ENCODE measurements around the gene SLC5A2. TPM values are rescaled to one million over a fixed set of nuclear protein-coding genes. Genes with fewer than 3 reads are reported as not detected.
"Not testable (repeated sequence)": the region's sequence is repeated elsewhere in the genome, so short reads cannot be mapped to it uniquely, and the experiment has no call there.

Gene SLC5A2
- not detected for total RNA-seq
- long read RNA-seq: 0 reads

DNA sequence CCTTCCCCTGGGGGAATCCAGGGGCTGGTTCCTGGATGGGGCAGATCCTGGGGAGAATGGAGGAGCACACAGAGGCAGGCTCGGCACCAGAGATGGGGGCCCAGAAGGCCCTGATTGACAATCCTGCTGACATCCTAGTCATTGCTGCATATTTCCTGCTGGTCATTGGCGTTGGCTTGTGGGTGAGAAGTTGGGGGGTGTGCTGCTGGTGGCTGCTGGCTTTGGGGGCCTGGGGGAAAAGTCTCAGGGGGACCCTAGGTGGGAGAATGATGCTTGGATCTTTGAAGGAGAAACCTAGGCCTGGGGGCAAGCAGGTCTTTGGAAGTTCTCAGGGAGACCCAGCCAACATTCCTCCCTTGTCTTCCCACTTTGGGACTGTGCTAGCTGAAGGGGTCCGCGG lies at the start of gene SLC5A2:
TSS of gene SLC5A2 (plus strand) at position 43 of the 400 bp plus-strand sequence. CDS start at position 57, 14 bp downstream.
- ATAC-seq: no peak
- intact Hi-C loops (cut with DNase I): no loop called here
- no peak for DNase-seq (ENCODE audit: missing footprints)

DNA sequence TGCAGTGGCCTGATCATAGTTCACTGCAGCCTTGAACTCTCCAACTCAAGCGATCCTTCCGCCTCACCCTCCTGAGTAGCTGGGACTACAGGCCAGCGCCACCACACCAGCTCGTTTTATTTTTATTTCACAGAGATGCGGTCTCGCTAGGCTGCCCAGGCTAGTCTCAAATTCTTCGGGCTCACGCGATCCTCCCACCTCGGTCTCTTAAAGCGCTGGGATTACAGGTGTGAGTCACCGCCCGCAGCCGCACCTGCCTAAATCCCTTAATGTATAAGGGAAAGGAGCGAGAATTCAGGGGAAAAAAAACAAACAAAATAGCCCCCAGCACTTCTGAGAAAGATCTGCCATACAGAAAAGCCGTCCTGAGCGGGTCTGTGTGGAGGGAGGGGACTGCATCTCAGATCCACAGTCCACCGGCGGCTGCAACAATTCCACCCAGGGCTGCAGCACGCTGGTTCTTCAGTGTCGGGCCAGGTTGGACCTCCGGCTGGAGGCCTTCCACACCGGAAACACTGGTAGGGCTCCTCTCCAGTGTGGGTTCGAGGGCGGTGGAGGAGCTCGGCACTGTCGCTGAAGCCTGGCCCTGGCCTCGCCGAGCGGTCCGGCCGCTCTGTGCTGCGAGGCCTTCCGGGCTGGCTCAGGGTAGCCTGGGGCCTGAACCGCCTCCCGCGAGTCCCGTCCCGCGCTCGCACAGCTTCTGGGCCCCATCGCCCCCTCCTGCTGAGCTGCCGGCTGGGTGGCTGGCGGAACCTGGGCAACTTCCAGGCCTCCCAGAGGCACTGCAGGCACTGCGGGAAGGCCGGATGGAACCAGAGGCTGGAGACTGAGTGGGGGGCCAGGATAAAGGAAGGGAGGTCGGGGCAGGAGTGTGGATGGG lies 47.3 kb upstream of the SLC5A2 start:
- DNase-seq (ENCODE audit: missing footprints) (no peak), ATAC-seq (no peak)
- intact Hi-C loops (cut with DNase I): no loop called here

DNA sequence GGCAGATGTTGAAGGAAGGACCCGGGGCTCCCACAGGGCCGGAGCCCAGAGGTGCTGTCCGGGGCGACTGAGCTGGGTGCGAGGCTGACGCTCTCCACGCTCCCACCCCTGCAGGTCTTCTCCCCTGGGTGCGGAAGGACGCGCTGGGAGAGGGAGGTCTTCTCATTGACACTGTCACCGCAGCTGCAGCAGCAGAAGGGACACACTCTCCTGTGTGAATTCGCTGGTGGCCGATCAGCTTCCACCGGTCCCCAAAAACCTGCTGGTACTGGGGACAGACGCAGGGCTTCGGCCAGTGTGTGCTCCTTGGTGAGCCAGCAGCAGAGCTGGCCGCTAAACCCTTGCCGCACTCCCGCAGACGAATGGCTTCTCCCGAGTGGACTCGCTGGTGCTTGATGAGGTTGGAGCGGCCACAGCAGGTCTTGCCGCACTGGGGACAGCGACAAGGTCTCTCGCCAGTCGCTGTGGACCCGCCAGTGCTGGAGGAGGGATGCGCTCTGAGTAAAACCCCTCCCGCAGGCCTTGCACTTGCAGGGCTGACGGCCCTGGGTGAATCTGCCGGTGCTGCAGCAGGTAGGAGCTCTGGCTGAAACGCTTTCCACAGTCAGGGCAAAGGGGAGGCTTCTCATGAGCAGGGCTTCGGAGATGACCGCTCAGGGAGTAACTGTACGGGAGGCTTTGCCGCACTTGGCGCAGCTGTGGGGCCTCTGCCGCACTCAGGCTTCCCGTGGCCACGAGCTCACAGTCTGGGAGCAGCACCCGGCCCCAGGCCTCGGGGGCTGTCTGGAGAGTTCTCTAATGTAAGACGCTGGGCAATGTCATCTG lies 46.5 kb upstream of the SLC5A2 start:
- ATAC-seq (no peak), DNase-seq (ENCODE audit: missing footprints) (no peak)

DNA sequence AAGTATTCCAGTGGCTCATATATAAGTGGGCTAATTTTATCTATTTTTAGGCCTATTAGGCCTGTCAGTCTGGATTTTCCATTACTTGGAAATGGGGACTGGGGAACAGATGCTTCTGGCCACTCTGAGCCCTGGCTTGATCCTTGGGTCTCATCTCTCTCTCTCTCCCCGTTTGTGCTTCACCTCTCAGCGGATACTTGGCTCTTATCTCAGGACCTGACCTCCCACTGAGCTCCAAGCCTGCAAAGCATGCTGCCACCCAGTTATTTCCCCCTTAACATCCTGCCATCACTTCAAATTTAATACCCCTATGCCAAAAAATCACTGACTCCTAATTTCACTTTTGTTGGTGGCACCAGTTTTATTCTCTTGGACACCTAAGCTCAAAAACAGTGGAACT lies 44.5 kb upstream of the SLC5A2 start:
- ATAC-seq (no peak), DNase-seq (ENCODE audit: missing footprints) (no peak)
- intact Hi-C loops (cut with DNase I): no loop called here

More for the DNA sequence above, 46.5 kb upstream of the SLC5A2 start:
- intact Hi-C loops (cut with DNase I): no loop called here

DNA sequence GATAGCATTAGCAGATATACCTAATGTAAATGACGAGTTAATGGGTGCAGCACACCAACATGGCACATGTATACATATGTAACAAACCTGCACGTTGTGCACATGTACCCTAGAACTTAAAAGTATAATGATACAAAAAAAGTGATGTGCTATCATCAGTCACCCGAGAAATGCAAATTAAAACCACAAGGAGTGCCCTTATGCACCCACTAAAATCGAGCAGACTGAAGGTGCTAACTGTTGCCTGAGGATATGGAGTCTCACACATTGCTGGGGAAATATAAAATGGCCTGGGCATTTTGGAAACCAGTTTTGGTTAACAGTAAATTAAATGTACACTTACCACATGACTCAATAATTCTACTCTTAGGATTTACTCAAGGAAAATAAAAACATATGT lies 43.9 kb upstream of the SLC5A2 start:
- ATAC-seq; DNase-seq (ENCODE audit: missing footprints); intact Hi-C loops (cut with DNase I): not testable (repeated sequence)

DNA sequence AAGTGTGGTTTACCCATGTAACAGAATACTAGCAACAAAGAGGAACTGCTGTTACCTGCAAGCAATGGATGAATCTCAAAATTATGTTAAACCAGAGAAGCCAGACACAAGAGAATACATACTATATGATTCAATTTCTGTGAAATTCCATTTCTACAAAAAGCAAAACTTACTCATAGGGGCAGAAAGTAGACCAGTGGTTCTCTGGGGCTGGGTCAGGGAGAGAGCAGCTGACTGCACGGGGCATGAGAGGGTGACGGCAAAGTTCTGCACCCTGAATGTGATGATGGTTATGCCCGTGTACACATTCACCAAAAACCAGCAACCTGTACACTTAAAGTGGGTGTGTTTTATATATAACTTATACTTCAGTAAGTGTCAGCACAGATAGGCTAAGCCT lies 43.4 kb upstream of the SLC5A2 start:
- intact Hi-C loops (cut with DNase I): no loop called here
- DNase-seq (ENCODE audit: missing footprints) (no peak), ATAC-seq (no peak)

DNA sequence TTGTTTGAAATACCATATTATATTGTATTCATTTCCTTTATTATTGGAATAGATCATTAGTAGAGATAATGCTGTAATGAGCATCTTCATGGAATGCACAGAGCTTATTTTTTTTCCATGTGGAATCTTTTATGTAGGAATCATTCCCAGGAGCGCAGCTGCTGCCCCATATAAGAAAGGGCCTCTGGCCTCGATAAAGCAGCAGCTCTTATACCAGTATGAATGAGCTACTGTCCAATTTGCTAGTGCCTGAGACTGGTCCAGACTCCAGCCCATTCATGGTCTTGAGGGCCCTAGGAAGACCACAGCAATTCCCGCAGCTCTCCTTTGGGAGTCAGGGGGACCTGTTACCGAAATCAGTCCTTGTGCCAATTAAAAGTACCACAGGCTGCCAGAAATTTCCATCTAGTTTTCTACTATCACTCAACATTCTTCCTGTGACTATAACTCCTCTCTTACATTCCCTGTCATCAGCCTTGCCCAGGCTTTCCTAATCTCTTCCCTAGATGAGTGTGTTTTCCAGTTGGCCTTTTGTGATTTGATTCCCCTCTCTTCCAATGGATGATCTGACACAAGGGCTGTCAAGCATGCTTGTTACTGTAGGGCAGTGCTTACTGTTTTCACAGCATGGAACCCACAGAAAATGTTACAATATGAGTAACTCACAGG lies 42.3 kb upstream of the SLC5A2 start:
- intact Hi-C loops (cut with DNase I): loop anchor here (10.0 kb wide), 1 partner anchor 256 kb away; the partner anchor contains the start of gene FUS
- ATAC-seq (no peak), DNase-seq (ENCODE audit: missing footprints) (no peak)

DNA sequence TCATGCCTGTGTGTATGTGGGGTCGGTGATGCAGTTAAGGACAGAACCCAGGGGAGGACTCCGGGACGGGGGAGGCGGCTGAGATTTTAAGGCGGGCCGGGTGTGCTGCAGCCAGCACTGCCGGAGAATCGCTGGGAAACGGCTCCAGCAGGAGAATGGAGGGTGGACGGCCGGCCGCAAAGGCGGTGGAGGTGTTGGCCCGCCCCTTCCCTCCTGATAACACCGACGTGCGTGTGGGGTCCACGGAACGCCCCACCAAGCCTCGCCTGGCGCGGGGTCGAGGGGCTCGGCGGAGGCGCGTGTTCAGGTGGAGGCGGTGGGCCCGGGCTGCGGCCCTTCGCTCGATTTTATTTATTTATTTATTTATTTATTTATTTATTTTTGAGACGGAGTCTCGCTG lies 41.0 kb upstream of the SLC5A2 start:
- DNase-seq (ENCODE audit: missing footprints): no peak
- ATAC-seq: no peak
- intact Hi-C loops (cut with DNase I): loop anchor here (10.0 kb wide), 1 partner anchor 257 kb away; the partner anchor contains the start of gene FUS

DNA sequence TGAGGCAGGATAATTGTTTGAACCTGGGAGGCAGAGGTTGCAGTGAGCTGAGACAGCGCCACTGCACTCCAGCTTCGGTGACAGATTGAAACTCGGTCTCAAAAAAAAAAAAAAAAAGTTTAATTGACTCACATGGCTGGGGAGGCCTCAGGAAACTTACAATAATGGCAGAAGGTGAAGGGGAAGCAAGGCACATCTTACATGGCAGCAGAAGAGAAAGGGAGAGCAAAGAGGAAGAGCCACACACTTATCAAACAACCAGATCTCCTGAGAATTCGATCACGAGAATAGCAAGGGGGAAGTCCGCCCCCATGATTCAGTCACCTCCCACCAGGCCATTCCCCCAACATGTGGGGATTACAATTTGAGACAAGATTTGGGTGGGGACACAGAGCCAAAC lies 37.0 kb upstream of the SLC5A2 start:
- not testable (repeated sequence) for DNase-seq (ENCODE audit: missing footprints); ATAC-seq
- intact Hi-C loops (cut with DNase I): loop anchor here (10.0 kb wide), 1 partner anchor 261 kb away; the partner anchor contains the start of gene FUS

DNA sequence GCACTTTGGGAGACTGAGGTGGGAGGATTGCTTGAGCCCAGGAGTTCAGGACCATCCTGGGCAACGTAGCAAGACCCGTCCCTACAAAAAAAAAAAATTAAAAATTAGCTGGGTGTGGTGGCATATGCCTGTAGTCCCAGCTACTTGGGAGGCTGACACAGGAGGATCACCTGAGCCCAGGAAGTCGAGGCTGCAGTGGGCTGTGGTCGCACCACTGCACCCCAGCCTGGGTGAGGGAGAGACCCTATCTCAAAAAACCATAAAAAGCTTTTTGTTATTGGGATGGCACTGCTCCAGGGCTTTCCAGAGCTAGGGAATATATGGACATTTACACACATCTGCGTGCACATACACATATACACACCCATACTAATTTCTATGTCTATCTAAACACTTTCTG lies 31.7 kb upstream of the SLC5A2 start:
- DNase-seq (ENCODE audit: missing footprints) (no peak), ATAC-seq (no peak)
- intact Hi-C loops (cut with DNase I): loop anchor here (10.0 kb wide), 1 partner anchor 376 kb away; the partner anchor contains the start of genes ZNF646 and ZNF668

DNA sequence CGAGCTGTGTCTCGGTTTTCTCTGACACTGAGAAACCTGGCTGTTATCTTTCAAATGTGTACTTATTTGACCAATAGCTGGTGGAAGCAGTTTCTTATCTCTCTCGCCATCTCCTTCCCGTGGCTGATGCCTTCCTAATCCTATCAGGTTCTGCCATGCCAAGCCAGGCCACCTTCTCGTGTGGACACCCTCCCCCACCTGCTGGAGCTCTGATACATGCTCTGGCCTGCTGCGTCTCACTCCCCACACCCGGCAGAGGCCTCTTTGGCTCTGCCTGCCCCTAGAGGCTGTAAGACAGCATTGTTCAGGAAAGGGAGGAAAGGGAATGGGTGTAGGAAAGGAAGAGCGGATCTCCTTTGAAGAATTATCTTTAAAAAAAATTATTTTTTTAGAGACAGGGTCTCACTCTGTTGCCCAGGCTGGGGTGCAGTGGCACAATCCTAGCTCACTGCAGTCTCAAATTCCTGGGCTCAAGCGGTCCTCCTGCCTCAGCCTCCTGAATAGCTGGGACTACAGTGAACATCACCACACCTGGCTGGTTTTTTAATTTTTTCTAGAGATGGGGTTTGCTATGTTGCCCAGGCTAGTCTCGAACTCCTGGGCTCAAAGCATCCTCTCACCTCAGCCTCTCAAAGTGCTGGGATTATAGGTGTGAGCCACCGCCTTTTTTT lies 31.1 kb upstream of the SLC5A2 start:
- peak; percentile 69 for DNase-seq (ENCODE audit: missing footprints)
- ATAC-seq: peak; percentile 66
- intact Hi-C loops (cut with DNase I): loop anchor here (10.0 kb wide), 1 partner anchor 377 kb away; the partner anchor contains the start of genes ZNF646 and ZNF668

DNA sequence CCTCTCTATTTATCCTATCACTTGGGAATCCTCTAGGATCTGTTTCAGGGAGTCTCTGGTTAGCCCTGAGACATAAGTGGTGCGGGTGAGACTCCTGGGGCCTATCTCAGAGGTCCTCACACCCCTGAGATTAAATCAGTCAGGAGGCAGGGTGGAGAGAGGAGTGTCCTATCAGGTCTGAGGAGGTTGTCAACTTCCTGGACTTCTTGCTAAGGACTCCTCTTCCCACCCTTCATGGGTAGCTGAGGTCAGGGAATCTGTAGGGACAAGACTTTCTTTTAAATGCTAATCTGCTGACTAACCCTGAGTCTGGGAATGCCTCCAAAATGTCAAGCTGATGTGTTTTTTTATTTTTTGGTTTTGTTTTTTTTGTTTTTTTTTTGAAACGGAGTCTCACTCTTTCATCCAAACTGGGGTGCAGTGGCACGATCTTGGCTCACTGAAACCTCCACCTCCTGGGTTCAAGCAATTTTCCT lies 30.3 kb upstream of the SLC5A2 start:
- DNase-seq (ENCODE audit: missing footprints) (no peak), ATAC-seq (peak; percentile 49)
- intact Hi-C loops (cut with DNase I): loop anchor here (10.0 kb wide), 1 partner anchor 378 kb away; the partner anchor contains the start of genes ZNF646 and ZNF668

DNA sequence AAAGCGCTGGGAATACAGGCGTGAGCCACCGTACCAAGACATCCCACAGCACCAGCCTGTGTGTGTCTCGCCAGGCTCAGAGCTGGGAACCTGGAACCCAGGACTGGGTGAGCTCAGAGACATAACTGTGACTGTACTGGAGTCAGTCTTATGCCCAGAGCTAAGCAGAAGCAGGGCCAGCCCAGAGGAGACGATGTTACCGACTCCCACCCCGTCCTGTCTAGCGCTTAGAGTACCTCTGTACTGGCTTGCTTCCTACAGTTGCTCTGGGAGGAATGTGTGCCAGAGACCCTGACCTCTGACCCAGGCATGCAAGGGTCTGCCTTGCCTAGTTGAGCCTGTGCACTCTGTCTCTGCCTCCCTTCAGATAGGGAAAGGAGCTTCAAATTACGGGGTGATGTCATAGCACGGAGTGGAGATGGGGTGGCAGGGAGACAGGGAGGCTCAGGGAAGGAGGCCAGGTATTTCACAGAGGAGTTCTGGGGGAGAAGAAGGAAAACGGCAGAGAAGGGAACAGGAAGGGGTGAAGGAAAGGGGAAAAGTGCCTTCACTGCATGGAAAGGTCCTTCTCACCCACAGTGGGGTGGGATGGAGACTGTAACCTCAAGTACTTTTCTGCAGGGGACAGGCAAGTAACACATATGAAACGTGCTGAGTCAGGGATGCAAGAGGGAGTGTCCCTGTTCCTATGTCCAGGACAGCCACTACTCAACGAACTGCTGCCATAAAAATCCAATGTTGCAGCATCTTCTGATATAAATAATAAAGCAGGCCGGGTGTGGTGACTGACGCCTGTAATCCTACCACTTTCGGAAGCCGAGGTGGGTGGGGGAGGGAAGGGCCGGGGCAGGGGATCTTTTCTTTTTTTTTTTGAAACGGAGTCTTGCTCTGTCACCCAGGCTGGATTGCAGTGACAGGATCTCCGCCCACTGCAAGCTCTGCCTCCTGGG lies 29.4 kb upstream of the SLC5A2 start:
- DNase-seq (ENCODE audit: missing footprints): peak; percentile 66
- intact Hi-C loops (cut with DNase I): loop anchor here (10.0 kb wide), 1 partner anchor 379 kb away; the partner anchor contains the start of genes ZNF646 and ZNF668
- ATAC-seq: peak; percentile 27

DNA sequence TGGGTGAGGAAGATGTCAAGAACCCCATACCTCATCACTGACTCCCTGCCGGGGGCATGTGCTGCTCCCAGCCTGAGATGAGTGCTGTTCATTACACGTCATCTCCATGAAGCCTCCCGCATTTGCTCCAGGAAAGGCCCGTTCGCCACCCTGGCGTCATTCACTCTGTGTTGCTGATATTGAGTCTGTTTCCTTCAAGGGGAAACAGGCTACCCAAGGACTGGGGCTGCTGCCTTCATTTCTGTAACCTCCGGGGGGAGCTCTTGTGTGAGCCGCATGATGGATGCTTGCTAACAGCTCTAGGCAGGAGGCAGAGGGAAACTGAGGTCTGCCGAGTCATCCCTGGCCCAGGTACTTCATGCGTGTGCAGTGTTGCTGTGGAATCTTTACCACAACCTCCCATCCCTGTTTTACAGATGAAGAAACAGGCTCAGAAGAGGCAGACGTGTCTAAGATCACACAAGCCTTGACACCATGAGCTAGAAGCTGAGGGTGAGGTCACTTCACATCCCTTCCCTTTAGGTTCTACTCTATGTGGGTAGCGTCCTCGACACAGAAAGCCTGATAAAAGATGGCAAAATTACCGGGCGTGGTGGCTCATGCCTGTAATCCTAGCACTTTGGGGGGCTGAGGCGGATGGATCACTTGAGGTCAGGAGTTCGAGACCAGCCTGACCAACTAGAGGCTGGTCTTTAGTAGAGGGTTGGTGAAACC lies 27.2 kb upstream of the SLC5A2 start:
- DNase-seq (ENCODE audit: missing footprints) (no peak), ATAC-seq (no peak)
- intact Hi-C loops (cut with DNase I): loop anchor here (5.0 to 10.0 kb wide), 3 partner anchors 381 to 468 kb away; partner anchors contain the start of genes HSD3B7, ZNF267, ZNF646 and ZNF668

DNA sequence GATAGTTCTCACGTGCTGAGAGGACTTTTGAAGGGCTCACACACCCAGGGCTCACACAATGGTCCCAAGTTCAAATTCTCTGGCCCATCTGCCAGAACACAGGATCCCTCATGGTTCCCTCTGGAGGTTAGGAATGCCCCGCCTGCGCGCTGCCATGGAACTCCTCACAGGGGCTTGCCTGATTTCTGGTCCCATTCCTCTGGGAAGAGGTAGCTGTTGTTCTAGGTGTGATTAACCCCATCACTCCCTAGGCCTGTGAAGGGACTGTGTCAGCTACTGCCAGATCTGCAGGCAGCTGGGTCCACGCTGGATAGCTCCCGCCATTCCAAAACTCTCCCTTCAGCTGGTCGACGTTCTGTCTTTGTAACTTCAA lies 25.9 kb upstream of the SLC5A2 start:
- DNase-seq (ENCODE audit: missing footprints): no peak
- intact Hi-C loops (cut with DNase I): loop anchor here (5.0 to 10.0 kb wide), 3 partner anchors 382 to 470 kb away; partner anchors contain the start of genes HSD3B7, ZNF267, ZNF646 and ZNF668
- ATAC-seq: no peak
